Measurements from ENCODE around the gene MAP3K7.
"Not testable (repeated sequence)": the region's sequence is repeated elsewhere in the genome, so short reads cannot be mapped to it uniquely, and the experiment has no call there.

MAP3K7 gene

GRCh38 chr6:90578894-90579549 is 7.8 kb downstream of the MAP3K7 start:
- no peak for DNase-seq (ENCODE audit: low read depth in 2 of 2)

DNA sequence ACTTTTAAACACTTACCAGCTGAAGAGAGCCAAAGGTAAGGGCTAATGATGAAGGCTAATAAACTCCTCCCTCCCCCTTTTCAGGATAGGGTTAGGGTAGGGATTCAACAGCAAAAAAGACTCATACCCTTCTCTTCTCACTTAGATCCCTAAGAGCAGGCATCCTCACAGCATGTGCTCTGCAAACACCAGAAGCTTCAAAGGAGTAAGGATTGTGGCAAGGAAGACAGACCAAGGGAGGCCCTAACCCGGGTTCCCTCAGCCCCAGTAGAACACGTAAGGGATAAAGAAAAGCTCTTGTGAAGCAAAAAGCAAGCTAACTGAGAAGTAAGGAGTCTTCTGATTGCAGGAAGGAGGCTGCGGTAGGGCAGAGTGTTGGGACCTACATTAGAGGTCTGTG is 11.6 kb downstream of the MAP3K7 start:
- no peak for DNase-seq (ENCODE audit: low read depth in 2 of 2)

GRCh38 chr6:90574610-90575009 is 12.3 kb downstream of the MAP3K7 start:
- no peak for DNase-seq (ENCODE audit: low read depth in 2 of 2)

- DNase-seq (ENCODE audit: low read depth in 2 of 2) = no peak
Observed at GRCh38 chr6:90573624-90574023, 13.2 kb downstream of the MAP3K7 start.

DNA sequence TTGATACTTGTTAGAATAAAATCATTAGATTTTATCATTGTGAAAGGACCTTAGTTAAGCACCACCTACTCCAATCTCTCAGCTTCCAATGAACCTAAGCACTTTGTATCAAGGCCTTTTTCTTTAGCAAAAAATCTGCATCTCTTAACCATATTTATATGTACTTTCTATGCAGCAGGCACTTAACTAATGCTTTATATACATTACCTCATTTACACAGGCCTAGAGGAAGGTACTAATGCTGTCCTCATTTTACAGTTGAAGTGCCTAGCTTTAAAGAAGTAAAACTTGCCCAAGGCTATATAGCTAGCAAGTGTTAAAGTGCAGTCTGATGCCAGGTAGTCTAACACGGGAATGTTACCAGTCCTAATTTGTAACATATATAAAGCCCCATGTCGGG is 14.0 kb downstream of the MAP3K7 start:
- no peak for DNase-seq (ENCODE audit: low read depth in 2 of 2)

GRCh38 chr6:90569223-90569622 is 17.6 kb downstream of the MAP3K7 start:
- DNase-seq (ENCODE audit: low read depth in 2 of 2) = no peak

GRCh38 chr6:90567682-90568081 is 19.2 kb downstream of the MAP3K7 start:
- not testable (repeated sequence) for DNase-seq (ENCODE audit: low read depth in 2 of 2)

DNA sequence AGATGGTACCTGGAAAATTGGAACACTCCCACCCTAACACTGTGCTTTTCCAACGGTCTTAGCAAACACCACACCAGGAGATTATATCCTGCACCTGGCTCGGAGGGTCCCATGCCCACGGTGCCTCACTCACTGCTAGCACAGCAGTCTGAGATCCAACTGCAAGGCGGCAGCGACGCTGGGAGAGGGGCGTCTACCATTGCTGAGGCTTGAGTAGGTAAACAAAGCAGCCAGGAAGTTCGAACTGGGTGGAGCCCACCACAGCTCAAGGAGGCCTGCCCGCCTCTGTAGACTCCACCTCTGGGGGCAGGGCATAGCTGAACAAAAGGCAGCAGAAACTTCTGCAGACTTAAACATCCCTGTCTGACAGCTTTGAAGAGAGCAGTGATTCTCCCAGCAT is 24.5 kb downstream of the MAP3K7 start:
- DNase-seq (ENCODE audit: low read depth in 2 of 2) = not testable (repeated sequence)

GRCh38 chr6:90559931-90560330 is 26.9 kb downstream of the MAP3K7 start:
- DNase-seq (ENCODE audit: low read depth in 2 of 2) = no peak

DNA sequence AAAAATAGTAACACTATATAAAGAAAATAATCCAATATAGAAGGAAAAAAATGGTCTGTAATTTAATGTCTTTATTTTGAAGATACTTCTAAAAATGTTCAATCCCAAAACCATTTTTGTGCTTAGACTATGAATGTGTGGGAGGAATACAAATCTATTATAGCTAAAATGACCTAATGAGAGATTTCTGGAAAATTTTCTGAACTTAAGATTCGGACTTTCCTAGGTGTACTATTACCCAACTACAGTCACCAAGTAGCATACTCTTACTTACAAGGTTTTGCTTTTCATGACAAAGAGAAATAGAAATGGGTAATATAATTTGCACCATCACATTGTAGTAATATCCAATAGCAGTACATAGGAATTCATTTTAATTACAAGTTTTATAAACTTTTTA is 29.9 kb downstream of the MAP3K7 start:
- DNase-seq (ENCODE audit: low read depth in 2 of 2) = no peak

DNA sequence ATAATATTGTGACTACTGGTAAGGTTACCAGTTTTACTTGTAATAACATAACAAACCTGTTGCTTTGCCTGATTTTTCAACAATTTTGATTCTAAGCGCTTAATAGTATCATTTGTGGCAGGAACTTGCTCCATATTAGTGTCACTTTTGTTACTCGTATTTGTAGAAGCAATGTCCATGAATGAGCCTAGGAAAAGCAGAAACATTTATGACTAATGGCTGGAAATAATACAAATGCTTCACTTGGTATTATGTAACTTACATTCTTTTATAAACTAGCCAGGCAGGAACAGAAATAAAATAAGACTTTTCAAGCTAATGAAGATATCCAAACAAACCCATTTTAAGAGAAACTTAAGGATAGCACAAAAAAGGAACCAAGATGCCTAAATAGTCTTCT is 38.9 kb downstream of the MAP3K7 start:
- DNase-seq (ENCODE audit: low read depth in 2 of 2) = no peak

GRCh38 chr6:90547079-90547478 is 39.8 kb downstream of the MAP3K7 start:
- DNase-seq (ENCODE audit: low read depth in 2 of 2) = no peak

GRCh38 chr6:90545448-90545847 is 41.4 kb downstream of the MAP3K7 start:
- DNase-seq (ENCODE audit: low read depth in 2 of 2) = no peak

DNA sequence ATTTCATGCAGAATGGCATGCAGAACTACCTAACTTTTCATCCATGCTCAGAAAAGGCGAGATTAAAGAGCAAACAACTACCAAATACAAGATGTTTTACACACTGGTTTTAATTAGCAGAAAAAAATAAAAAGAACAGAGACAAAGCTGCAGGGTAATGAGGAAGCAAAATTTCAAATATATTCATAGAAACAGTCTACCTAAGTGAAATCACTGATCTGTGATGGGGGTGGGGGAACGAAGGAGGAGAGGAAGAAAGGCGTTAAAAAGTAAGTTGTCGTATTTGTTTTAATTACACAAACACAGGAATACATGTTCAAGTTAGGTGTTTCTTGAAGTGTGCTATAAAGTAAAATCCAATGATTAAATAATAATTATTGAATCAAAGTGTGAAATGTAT is 42.1 kb downstream of the MAP3K7 start:
- DNase-seq (ENCODE audit: low read depth in 2 of 2) = no peak

- no peak for DNase-seq (ENCODE audit: low read depth in 2 of 2)
Observed at GRCh38 chr6:90544081-90544480, 42.8 kb downstream of the MAP3K7 start.

- no peak for DNase-seq (ENCODE audit: low read depth in 2 of 2)
Observed at GRCh38 chr6:90541221-90541620, 45.7 kb downstream of the MAP3K7 start.

- no peak for DNase-seq (ENCODE audit: low read depth in 2 of 2)
Observed at GRCh38 chr6:90538278-90539046, 48.4 kb downstream of the MAP3K7 start.

GRCh38 chr6:90537723-90538258 is 49.1 kb downstream of the MAP3K7 start:
- no peak for DNase-seq (ENCODE audit: low read depth in 2 of 2)

DNA sequence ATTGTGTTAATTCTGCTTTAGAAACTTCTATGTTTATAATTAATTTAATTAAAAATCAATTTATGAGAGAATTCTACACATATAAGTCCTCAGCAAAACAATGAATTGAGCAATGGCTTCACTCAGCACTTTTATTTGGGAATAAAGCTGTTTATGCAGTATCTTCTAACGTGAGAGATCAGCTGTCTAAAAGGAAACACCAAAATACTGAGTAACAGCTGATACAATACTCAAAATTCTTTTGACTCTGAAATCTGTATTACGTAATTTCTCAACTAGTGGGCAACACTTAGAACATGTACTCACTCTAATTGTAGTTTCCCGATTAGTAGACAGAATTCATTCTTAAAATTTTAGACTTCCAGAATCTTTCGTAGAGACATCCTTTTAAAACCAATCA is 49.8 kb downstream of the MAP3K7 start:
- DNase-seq (ENCODE audit: low read depth in 2 of 2) = no peak

DNA sequence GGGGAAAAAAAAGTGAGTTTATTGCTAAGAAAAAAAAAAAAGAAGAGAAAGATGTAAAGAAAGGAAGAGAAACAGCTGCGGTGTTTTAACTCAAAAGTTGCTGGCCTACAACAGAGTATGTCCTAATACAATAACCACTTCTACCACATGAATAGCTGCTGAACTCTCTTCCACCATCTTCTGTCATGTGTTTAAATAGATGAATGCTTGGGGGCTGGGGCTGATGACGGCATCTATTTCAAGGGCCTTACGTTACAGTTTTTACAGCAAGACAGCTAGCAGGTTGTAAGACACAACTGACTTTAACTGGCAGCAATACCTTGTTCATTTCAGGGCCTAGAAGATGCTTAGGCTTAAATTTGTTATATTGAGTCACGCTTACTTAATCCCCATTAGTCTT is 50.4 kb downstream of the MAP3K7 start:
- DNase-seq (ENCODE audit: low read depth in 2 of 2) = no peak

DNA sequence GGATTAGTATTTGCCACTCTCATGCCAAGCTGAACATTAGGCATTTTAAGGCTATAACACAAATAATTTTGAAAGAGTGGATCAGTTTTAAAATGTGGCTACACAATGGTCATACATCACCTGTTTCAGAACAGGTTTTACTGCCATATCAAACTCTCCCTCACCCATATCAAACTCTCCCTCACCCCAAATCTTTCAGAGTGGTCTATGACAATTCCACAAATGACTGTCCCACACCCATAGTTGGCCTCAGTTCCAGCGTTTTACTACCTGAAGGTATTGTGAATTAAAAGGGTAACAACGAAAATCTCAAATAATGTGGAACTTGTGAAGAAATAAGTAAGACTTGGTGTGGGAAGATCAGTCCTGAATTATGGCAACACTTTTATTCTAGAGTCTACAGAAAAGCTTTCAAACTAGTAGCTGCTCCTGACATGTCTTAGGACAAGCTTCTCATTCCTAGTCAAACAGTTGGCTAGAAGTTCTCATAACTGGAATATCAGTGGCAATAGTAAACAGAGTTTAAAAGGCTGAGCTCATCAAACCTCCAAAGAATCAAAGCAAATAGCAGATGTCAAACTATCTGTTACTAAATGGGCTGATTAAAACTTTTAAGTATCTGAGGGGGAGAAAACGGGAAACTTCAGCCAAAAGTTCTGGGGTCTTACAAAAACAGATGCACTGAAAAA is 52.4 kb downstream of the MAP3K7 start:
- DNase-seq (ENCODE audit: low read depth in 2 of 2) = no peak

- DNase-seq (ENCODE audit: low read depth in 2 of 2) = no peak
Observed at GRCh38 chr6:90533615-90534336, 53.1 kb downstream of the MAP3K7 start.

Data from stimulated activated CD8-positive, alpha-beta memory T cell treated with anti-CD3 and anti-CD28 coated beads, Interleukin-2, amount 100 ng/mL, for 1 hour (primary cell).